Measurements from ENCODE around the gene OR2D2. TPM values are rescaled to one million over a fixed set of nuclear protein-coding genes. Genes with fewer than 3 reads are reported as not detected.
"Not testable (repeated sequence)": the region's sequence is repeated elsewhere in the genome, so short reads cannot be mapped to it uniquely, and the experiment has no call there.

The OR2D2 gene
- total RNA-seq, 1 donor from 2014 or later = not detected

GRCh38 chr11:6898911-6899310, 6.6 kb upstream of the OR2D2 start:
- TF ChIP-seq CTCF (IDR thresholded peaks at IDR 0.05) = no peak
- Mint-ChIP-seq H3K27ac (no peak overlapping the region), H3K9me3 (no peaks in the 10 kb centered on the region), H3K36me3 (ENCODE audit: low read depth) (no peaks in the 10 kb centered on the region), H3K4me3 (no peak overlapping the region), H3K27me3 (no peaks in the 10 kb centered on the region), H3K4me1 (no peaks in the 10 kb centered on the region)
- intact Hi-C loops (cut with micrococcal nuclease) = no loop called here
- ATAC-seq (ENCODE audit: low read depth) (no peak), DNase-seq (no peak)
- ChIA-PET CTCF (no interaction called here), POLR2A (no interaction called here)

GRCh38 chr11:6895010-6895409, 2.7 kb upstream of the OR2D2 start:
- CTCF ChIA-PET = no interaction called here
- no peaks in the 10 kb centered on the region for H3K4me1 Mint-ChIP-seq
- no peak overlapping the region for H3K27ac Mint-ChIP-seq
- H3K27me3 Mint-ChIP-seq = peaks cover 3% of the 10 kb centered on the region
- POLR2A ChIA-PET = no interaction called here
- no peaks in the 10 kb centered on the region for H3K9me3 Mint-ChIP-seq
- no peaks in the 10 kb centered on the region for H3K36me3 Mint-ChIP-seq (ENCODE audit: low read depth)
- ATAC-seq (ENCODE audit: low read depth) (no peak), DNase-seq (no peak)
- intact Hi-C loops (cut with micrococcal nuclease) = no loop called here
- H3K4me3 Mint-ChIP-seq = no peak overlapping the region
- TF ChIP-seq CTCF (IDR thresholded peaks at IDR 0.05) = no peak

GRCh38 chr11:6894097-6894496, 1.8 kb upstream of the OR2D2 start:
- no peaks in the 10 kb centered on the region for H3K4me1 Mint-ChIP-seq
- CTCF ChIA-PET = no interaction called here
- ATAC-seq (ENCODE audit: low read depth) (no peak), DNase-seq (no peak)
- H3K36me3 Mint-ChIP-seq (ENCODE audit: low read depth) = no peaks in the 10 kb centered on the region
- POLR2A ChIA-PET = no interaction called here
- H3K9me3 Mint-ChIP-seq = no peaks in the 10 kb centered on the region
- TF ChIP-seq CTCF (IDR thresholded peaks at IDR 0.05) = no peak
- intact Hi-C loops (cut with micrococcal nuclease) = no loop called here
- H3K27ac Mint-ChIP-seq = no peak overlapping the region
- H3K27me3 Mint-ChIP-seq = peaks cover 3% of the 10 kb centered on the region
- no peak overlapping the region for H3K4me3 Mint-ChIP-seq

GRCh38 chr11:6889835-6890234, 2.5 kb downstream of the OR2D2 start:
- H3K9me3 Mint-ChIP-seq = no peaks in the 10 kb centered on the region
- intact Hi-C loops (cut with micrococcal nuclease) = no loop called here
- CTCF ChIA-PET = interaction anchor here (0.6 kb wide), 1 partner anchor 65 kb away, joined by 3 read pairs; no protein-coding TSS in a partner anchor
- H3K27ac Mint-ChIP-seq = no peak overlapping the region
- no peak for ATAC-seq (ENCODE audit: low read depth)
- H3K4me1 Mint-ChIP-seq = no peaks in the 10 kb centered on the region
- POLR2A ChIA-PET = no interaction called here
- no peaks in the 10 kb centered on the region for H3K36me3 Mint-ChIP-seq (ENCODE audit: low read depth)
- H3K4me3 Mint-ChIP-seq = no peak overlapping the region
- no peak for DNase-seq
- H3K27me3 Mint-ChIP-seq = peaks cover 3% of the 10 kb centered on the region
- no peak for TF ChIP-seq CTCF (IDR thresholded peaks at IDR 0.05)

GRCh38 chr11:6888830-6889229, 3.5 kb downstream of the OR2D2 start:
- no peak for DNase-seq
- intact Hi-C loops (cut with micrococcal nuclease) = no loop called here
- Mint-ChIP-seq H3K27ac (no peak overlapping the region), H3K9me3 (no peaks in the 10 kb centered on the region), H3K4me3 (no peak overlapping the region), H3K27me3 (peaks cover 6% of the 10 kb centered on the region), H3K36me3 (ENCODE audit: low read depth) (no peaks in the 10 kb centered on the region), H3K4me1 (no peaks in the 10 kb centered on the region)
- no peak for ATAC-seq (ENCODE audit: low read depth)
- CTCF ChIA-PET = no interaction called here
- TF ChIP-seq CTCF (IDR thresholded peaks at IDR 0.05) = no peak
- POLR2A ChIA-PET = no interaction called here

GRCh38 chr11:6887711-6888110, 4.6 kb downstream of the OR2D2 start:
- intact Hi-C loops (cut with micrococcal nuclease) = not testable (repeated sequence)
- POLR2A ChIA-PET = interaction anchor here (0.6 kb wide), 2 partner anchors 205 to 1188 kb away, joined by 4 to 5 read pairs; partner anchors contain the start of gene MRPL17

More at GRCh38 chr11:6887711-6888110, 4.6 kb downstream of the OR2D2 start:
- CTCF ChIA-PET; H3K4me3 Mint-ChIP-seq; H3K27me3 Mint-ChIP-seq; H3K9me3 Mint-ChIP-seq; H3K4me1 Mint-ChIP-seq; H3K27ac Mint-ChIP-seq; DNase-seq; H3K36me3 Mint-ChIP-seq (ENCODE audit: low read depth); ATAC-seq (ENCODE audit: low read depth): not testable (repeated sequence)
